ENCODE measurements around the gene MRPS33.

GRCh38 chr7:141014125-141014523 lies 628 bp downstream of the MRPS33 start:
- TF ChIP-seq POLR2A (IDR thresholded peaks at IDR 0.05): no peak
- no peak for TF ChIP-seq CTCF (IDR thresholded peaks at IDR 0.05)
